MM.1S (cell line): ENCODE results near the gene IL11RA.

Experiments
- DNase-seq: peaks from one replicate; pipeline ENCODE4 v3.0.0-alpha.2; 2015
- H2AFZ ChIP-seq: fragments of 300-600 bp; sonication (generic); 2 replicates; pipeline ENCODE4 v1.6.0; 2016; ENCODE audit warnings: antibody characterized with exemption, low read length
- H3F3A ChIP-seq: fragments of 300-600 bp; sonication (generic); 2 replicates; pipeline ENCODE4 v1.6.1; 2016; ENCODE audit warnings: mild to moderate bottlenecking, antibody characterized with exemption, low read length, moderate library complexity, mixed read lengths; ENCODE audit not compliant: insufficient read depth
- H3K27ac ChIP-seq: fragments of 300-600 bp; sonication (generic); 2 replicates; pipeline ENCODE4 v1.5.1; 2016; ENCODE audit warnings: mild to moderate bottlenecking, low read length
- H3K27me3 ChIP-seq: fragments of 300-600 bp; sonication (generic); replicated peaks from 2 replicates; pipeline ENCODE4 v1.6.0; 2016; ENCODE audit warnings: low read length; ENCODE audit not compliant: insufficient read depth
- H3K36me3 ChIP-seq: fragments of 300-600 bp; sonication (generic); replicated peaks from 2 replicates; pipeline ENCODE4 v1.6.1; 2016; ENCODE audit warnings: mild to moderate bottlenecking, low read length, mixed read lengths; ENCODE audit not compliant: insufficient read depth
- H3K4me1 ChIP-seq: fragments of 300-600 bp; sonication (generic); 2 replicates; pipeline ENCODE4 v1.6.1; 2016; ENCODE audit warnings: low read length, mixed read lengths
- H3K4me2 ChIP-seq: fragments of 300-600 bp; sonication (generic); 2 replicates; pipeline ENCODE4 v1.6.0; 2016; ENCODE audit warnings: low read depth, low read length
- H3K4me3 ChIP-seq: fragments of 300-600 bp; sonication (generic); 2 replicates; pipeline ENCODE4 v1.5.1; 2016; ENCODE audit warnings: low read length, mixed read lengths
- H3K79me2 ChIP-seq: fragments of 300-600 bp; sonication (generic); 2 replicates; pipeline ENCODE4 v1.6.1; 2016; ENCODE audit warnings: mixed run types, low read length, mixed read lengths
- H3K9ac ChIP-seq: fragments of 300-600 bp; sonication (generic); 2 replicates; pipeline ENCODE4 v1.6.1; 2016; ENCODE audit warnings: low read length, mixed read lengths
- H3K9me2 ChIP-seq: fragments of 300-600 bp; sonication (generic); replicated peaks from 2 replicates; pipeline ENCODE4 v1.6.1; 2016; ENCODE audit warnings: mild to moderate bottlenecking, low read length, mixed read lengths; ENCODE audit not compliant: insufficient read depth
- H3K9me3 ChIP-seq: fragments of 300-600 bp; sonication (generic); replicated peaks from 2 replicates; pipeline ENCODE4 v1.6.1; 2016; ENCODE audit warnings: mild to moderate bottlenecking, low read length, mixed read lengths; ENCODE audit not compliant: insufficient read depth
- H4K20me1 ChIP-seq: fragments of 300-600 bp; sonication (generic); 2 replicates; pipeline ENCODE4 v1.6.1; 2016; ENCODE audit warnings: mild to moderate bottlenecking, low read length, moderate library complexity, mixed read lengths; ENCODE audit not compliant: insufficient read depth
- EZH2 ChIP-seq: fragments of 300-600 bp; sonication (generic); optimal IDR thresholded peaks from 2 replicates; pipeline ENCODE3; 2017; ENCODE audit warnings: low read depth, mild to moderate bottlenecking, antibody characterized with exemption, low read length, mixed read lengths
- EZH2phosphoT487 ChIP-seq: fragments of 300-600 bp; sonication (generic); IDR thresholded peaks from 2 replicates; pipeline ENCODE4 v1.6.1; 2018; ENCODE audit warnings: antibody characterized with exemption, low read length
- TF ChIP-seq, protein P1 (sequence below): fragments of 300-600 bp; sonication (generic); IDR thresholded peaks from 2 replicates; pipeline ENCODE4 v1.5.1; 2016; ENCODE audit warnings: antibody characterized with exemption, low read length, mixed read lengths

Gene IL11RA

GRCh38 chr9:34663303-34663605 lies 11.3 kb downstream of the IL11RA start:
- H2AFZ ChIP-seq, result no peak overlapping the region
- H3K27ac ChIP-seq, result no peak overlapping the region
- DNase-seq, result no peak
- no peaks in the 10 kb centered on the region for H3K9me3 ChIP-seq
- no peaks in the 10 kb centered on the region for H3K36me3 ChIP-seq
- H3F3A ChIP-seq, result peaks cover 17% of the 10 kb centered on the region
- no peak for TF ChIP-seq EZH2
- TF ChIP-seq EZH2phosphoT487, result no peak
- TF ChIP-seq, protein P1, sequence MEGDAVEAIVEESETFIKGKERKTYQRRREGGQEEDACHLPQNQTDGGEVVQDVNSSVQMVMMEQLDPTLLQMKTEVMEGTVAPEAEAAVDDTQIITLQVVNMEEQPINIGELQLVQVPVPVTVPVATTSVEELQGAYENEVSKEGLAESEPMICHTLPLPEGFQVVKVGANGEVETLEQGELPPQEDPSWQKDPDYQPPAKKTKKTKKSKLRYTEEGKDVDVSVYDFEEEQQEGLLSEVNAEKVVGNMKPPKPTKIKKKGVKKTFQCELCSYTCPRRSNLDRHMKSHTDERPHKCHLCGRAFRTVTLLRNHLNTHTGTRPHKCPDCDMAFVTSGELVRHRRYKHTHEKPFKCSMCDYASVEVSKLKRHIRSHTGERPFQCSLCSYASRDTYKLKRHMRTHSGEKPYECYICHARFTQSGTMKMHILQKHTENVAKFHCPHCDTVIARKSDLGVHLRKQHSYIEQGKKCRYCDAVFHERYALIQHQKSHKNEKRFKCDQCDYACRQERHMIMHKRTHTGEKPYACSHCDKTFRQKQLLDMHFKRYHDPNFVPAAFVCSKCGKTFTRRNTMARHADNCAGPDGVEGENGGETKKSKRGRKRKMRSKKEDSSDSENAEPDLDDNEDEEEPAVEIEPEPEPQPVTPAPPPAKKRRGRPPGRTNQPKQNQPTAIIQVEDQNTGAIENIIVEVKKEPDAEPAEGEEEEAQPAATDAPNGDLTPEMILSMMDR, result no peak
- H4K20me1 ChIP-seq, result no peaks in the 10 kb centered on the region
- H3K27me3 ChIP-seq, result no peaks in the 10 kb centered on the region
- peaks cover 9% of the 10 kb centered on the region; the same call in 1 of the 2 replicates for H3K4me1 ChIP-seq
- H3K79me2 ChIP-seq, result no peaks in the 10 kb centered on the region
- no peaks in the 10 kb centered on the region for H3K9me2 ChIP-seq
- H3K4me2 ChIP-seq, result no peak overlapping the region
- H3K4me3 ChIP-seq, result no peak overlapping the region
- no peak overlapping the region for H3K9ac ChIP-seq

DNA sequence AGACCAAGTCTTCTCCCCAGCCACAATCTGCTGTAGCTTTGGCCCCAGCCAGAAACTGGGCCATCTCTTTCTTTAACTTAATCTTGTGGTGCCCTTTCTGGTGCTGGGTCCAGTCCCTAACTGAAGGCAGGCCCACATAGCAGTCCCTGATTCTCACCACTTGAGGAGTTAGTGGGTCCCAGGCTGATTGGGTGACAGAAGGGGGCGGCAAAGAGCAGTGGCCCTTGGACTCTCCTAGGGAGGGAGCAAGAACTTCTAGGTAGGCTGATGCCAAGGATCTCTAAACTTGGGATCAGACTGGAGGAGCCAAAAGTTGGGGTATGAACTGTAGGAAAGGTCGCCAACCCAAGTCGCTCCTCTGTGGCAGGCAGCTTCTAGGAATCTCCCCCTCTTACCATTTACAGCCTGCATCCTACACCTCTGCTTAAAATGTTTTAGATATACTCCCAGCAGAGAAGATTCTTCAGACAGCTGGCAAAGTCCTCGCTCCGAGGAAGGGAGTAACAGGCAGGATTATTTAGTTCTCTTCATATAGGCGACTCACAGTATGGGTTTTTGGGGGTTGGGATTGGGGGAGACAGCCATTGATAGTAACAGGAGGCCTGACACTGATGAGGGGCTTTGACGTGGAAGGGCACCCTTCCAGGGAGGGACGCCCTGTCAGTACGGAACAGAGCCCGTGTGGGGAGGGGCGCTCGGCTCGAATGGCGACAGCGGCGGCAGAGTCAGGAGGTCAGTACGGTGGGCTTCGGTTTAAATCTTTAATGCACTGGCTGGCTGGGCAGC lies 12.5 kb downstream of the IL11RA start:
- Histone ChIP-seq H3K9me3 (no peaks in the 10 kb centered on the region), H3K9me2 (no peaks in the 10 kb centered on the region), H4K20me1 (no peaks in the 10 kb centered on the region), H3K4me1 (peaks cover 9% of the 10 kb centered on the region; the same call in 1 of the 2 replicates), H3K36me3 (no peaks in the 10 kb centered on the region), H3K27me3 (no peaks in the 10 kb centered on the region), H3K4me3 (peak overlapping the region; percentile 67), H3K27ac (peak overlapping the region; percentile 50; the same call in 1 of the 2 replicates), H3K79me2 (no peaks in the 10 kb centered on the region), H2AFZ (peak overlapping the region; percentile 94), H3K4me2 (peak overlapping the region; percentile 98), H3K9ac (peak overlapping the region; percentile 61; the same call in 1 of the 2 replicates), H3F3A (peaks cover 17% of the 10 kb centered on the region)
- DNase-seq, result peak; percentile 84
- no peak for TF ChIP-seq EZH2phosphoT487
- no peak for TF ChIP-seq EZH2
- TF ChIP-seq, protein P1, result peak; percentile 100

DNA sequence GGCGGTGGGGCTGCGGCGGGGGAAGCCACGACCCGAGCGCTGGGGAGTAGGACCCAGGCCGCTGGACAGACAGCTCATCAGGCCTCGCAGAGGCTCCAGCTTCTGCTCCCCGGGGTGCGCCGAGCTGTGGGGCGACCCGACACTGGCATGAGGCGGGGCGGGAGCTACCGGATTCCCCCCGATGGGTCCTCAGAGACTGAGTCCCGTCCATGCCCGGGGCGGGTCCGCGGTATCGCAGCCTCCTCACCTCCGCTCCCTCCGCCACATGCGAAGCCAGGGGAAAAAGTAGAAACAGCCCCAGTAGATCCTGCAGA lies 13.0 kb downstream of the IL11RA start:
- Histone ChIP-seq H3K79me2 (no peaks in the 10 kb centered on the region), H3K27me3 (no peaks in the 10 kb centered on the region), H3K9me3 (no peaks in the 10 kb centered on the region), H3K4me3 (peak overlapping the region; percentile 67), H3F3A (peaks cover 17% of the 10 kb centered on the region), H3K4me2 (peak overlapping the region; percentile 98), H4K20me1 (no peaks in the 10 kb centered on the region), H3K9me2 (no peaks in the 10 kb centered on the region), H3K9ac (peak overlapping the region; percentile 61; the same call in 1 of the 2 replicates), H3K36me3 (no peaks in the 10 kb centered on the region), H2AFZ (peak overlapping the region; percentile 94), H3K27ac (peak overlapping the region; percentile 50; the same call in 1 of the 2 replicates), H3K4me1 (peaks cover 9% of the 10 kb centered on the region; the same call in 1 of the 2 replicates)
- no peak for TF ChIP-seq EZH2phosphoT487
- TF ChIP-seq EZH2, result no peak
- TF ChIP-seq, protein P1, result no peak
- DNase-seq, result no peak
